IMR-90 (cell line): ENCODE results near the gene PAX8. TPM values are rescaled to one million over a fixed set of nuclear protein-coding genes. Genes with fewer than 3 reads are reported as not detected.
"Not testable (repeated sequence)": the region's sequence is repeated elsewhere in the genome, so short reads cannot be mapped to it uniquely, and the experiment has no call there.

Experiments used
- ATAC-seq: fragments of 200-7000 bp; cut with Tn5 transposase; 2 replicates; pipeline ENCODE4 v1.9.1; 2020; ENCODE audit warnings: low read depth, mild to moderate bottlenecking, moderate library complexity
- BruUV-seq: library from RNA; stranded (reverse); fragments of 400-500 nt; replicated peaks from 2 replicates; lab custom pipeline; 2021; lab: Mats Ljungman, UMichigan
- CTCF ChIA-PET: fragments of 300-600 bp; formaldehyde crosslinking; extraction: SDS; loops from one replicate; lab custom pipeline; 2021; ENCODE audit warnings: antibody characterized with exemption; lab: Yijun Ruan, JAX
- POLR2A ChIA-PET: fragments of 300-600 bp; sonication (Branson Sonifier 250); formaldehyde crosslinking; loops from one replicate; lab custom pipeline; 2022; ENCODE audit warnings: antibody characterized with exemption; ENCODE audit not compliant: unreplicated experiment; lab: Charles Lee
- DNase-seq: peaks from one replicate; pipeline ENCODE4 v3.0.0; 2013
- H2AFZ ChIP-seq: replicated peaks from 2 replicates; pipeline ENCODE3; 2013; ENCODE audit warnings: low read length, mild to moderate bottlenecking; ENCODE audit not compliant: poor library complexity
- H2AK5ac ChIP-seq: 2 replicates; pipeline ENCODE4 v1.6.1; 2013; ENCODE audit warnings: low read depth, low read length, inconsistent platforms
- H2AK9ac ChIP-seq: replicated peaks from 2 replicates; pipeline ENCODE3; 2013; ENCODE audit warnings: mild to moderate bottlenecking, low read depth, low read length, moderate library complexity; ENCODE audit not compliant: poor library complexity
- H2BK120ac ChIP-seq: 2 replicates; pipeline ENCODE4 v1.6.1; 2013; ENCODE audit warnings: low read depth, low read length, inconsistent platforms
- H2BK15ac ChIP-seq: 3 replicates; pipeline ENCODE4 v1.6.1; 2013; ENCODE audit warnings: low read depth, low read length, inconsistent platforms
- H2BK20ac ChIP-seq: 2 replicates; pipeline ENCODE4 v1.6.1; 2013; ENCODE audit warnings: low read depth, mild to moderate bottlenecking, inconsistent platforms, low read length, moderate library complexity
- H2BK5ac ChIP-seq: 2 replicates; pipeline ENCODE4 v1.6.1; 2013; ENCODE audit warnings: mild to moderate bottlenecking, low read depth, low read length, inconsistent platforms; ENCODE audit not compliant: poor library complexity, severe bottlenecking
- H3K14ac ChIP-seq: replicated peaks from 2 replicates; pipeline ENCODE4 v1.6.1; 2013; ENCODE audit warnings: low read depth, low read length, inconsistent platforms
- H3K18ac ChIP-seq: 2 replicates; pipeline ENCODE4 v1.6.1; 2013; ENCODE audit warnings: low read depth, low read length, control low read depth
- H3K23ac ChIP-seq: 2 replicates; pipeline ENCODE4 v1.6.1; 2013; ENCODE audit warnings: low read depth, low read length, inconsistent platforms
- H3K27ac ChIP-seq: 2 replicates; pipeline ENCODE4 v1.5.1; 2013; ENCODE audit warnings: mild to moderate bottlenecking, control low read depth, low read length; ENCODE audit not compliant: insufficient read depth
- H3K27me3 ChIP-seq: 2 replicates; pipeline ENCODE4 v1.6.1; 2013; ENCODE audit warnings: low read length; ENCODE audit not compliant: control insufficient read depth, insufficient read depth
- H3K36me3 ChIP-seq: 2 replicates; pipeline ENCODE4 v1.6.1; 2013; ENCODE audit warnings: low read length, mixed read lengths; ENCODE audit not compliant: control insufficient read depth, insufficient read depth
- H3K4ac ChIP-seq: 2 replicates; pipeline ENCODE4 v1.6.1; 2013; ENCODE audit warnings: low read depth, low read length, inconsistent platforms
- H3K4me1 ChIP-seq: 2 replicates; pipeline ENCODE4 v1.6.1; 2013; ENCODE audit warnings: low read length, mixed read lengths; ENCODE audit not compliant: control insufficient read depth, insufficient read depth
- H3K4me2 ChIP-seq: 2 replicates; pipeline ENCODE4 v1.6.1; 2013; ENCODE audit warnings: low read depth, mild to moderate bottlenecking, control low read depth, low read length, moderate library complexity
- H3K4me3 ChIP-seq: 2 replicates; pipeline ENCODE4 v1.5.1; 2013; ENCODE audit warnings: low read depth, mild to moderate bottlenecking, control low read depth, low read length, moderate library complexity; ENCODE audit not compliant: insufficient read depth
- H3K56ac ChIP-seq: 2 replicates; pipeline ENCODE4 v1.6.1; 2013; ENCODE audit warnings: low read length, inconsistent platforms; ENCODE audit not compliant: insufficient read depth; ENCODE audit errors: extremely low read depth
- H3K79me1 ChIP-seq, 2 experiments: 2 replicates each; pipeline ENCODE4 v1.6.1; 2013; ENCODE audit warnings: low read length in 2 of 2, inconsistent platforms in 1 of 2, low read depth in 1 of 2
- H3K9ac ChIP-seq: 2 replicates; pipeline ENCODE4 v1.6.1; 2013; ENCODE audit warnings: low read depth, low read length, control low read depth
- H3K9me1 ChIP-seq: 2 replicates; pipeline ENCODE4 v1.6.1; 2013; ENCODE audit warnings: low read length, inconsistent platforms; ENCODE audit not compliant: insufficient read depth
- H3K9me3 ChIP-seq: 2 replicates; pipeline ENCODE4 v1.6.1; 2013; ENCODE audit warnings: low read length; ENCODE audit not compliant: control insufficient read depth, insufficient read depth
- H4K20me1 ChIP-seq: 2 replicates; pipeline ENCODE4 v1.6.1; 2013; ENCODE audit warnings: low read length, inconsistent platforms; ENCODE audit not compliant: insufficient read depth
- H4K5ac ChIP-seq: 2 replicates; pipeline ENCODE4 v1.6.1; 2013; ENCODE audit warnings: mild to moderate bottlenecking, low read depth, low read length, control low read depth
- H4K8ac ChIP-seq, 2 experiments: 2 replicates each; pipeline ENCODE4 v1.6.1; 2013; ENCODE audit warnings: low read depth in 2 of 2, low read length in 2 of 2, control low read depth in 1 of 2, inconsistent platforms in 1 of 2
- H4K91ac ChIP-seq: 2 replicates; pipeline ENCODE4 v1.6.1; 2013; ENCODE audit warnings: low read depth, low read length, inconsistent platforms; ENCODE audit not compliant: insufficient read depth
- WGBS, 2 experiments: methylation state at CpG; one replicate each; pipeline versions ENCODE4 v1.1.5 to v1.1.7; 2013; ENCODE audit warnings: missing lambda C conversion rate in 2 of 2; ENCODE audit not compliant: insufficient read length in 1 of 2; ENCODE audit errors: extremely low coverage in 2 of 2; 5-methylcytosine and 5-hydroxymethylcytosine counted together
- dilution Hi-C: fragments of 300-500 bp; cut with HindIII; formaldehyde crosslinking; loops from one replicate; pipeline ENCODE4 v1.14.3; 2018; ENCODE audit warnings: low sequenced_read_pairs; ENCODE audit not compliant: unreplicated experiment
- in situ Hi-C: fragments of 300-500 bp; cut with MboI; formaldehyde crosslinking; loops from 3 replicates; pipeline ENCODE4 v1.14.3; 2019; ENCODE audit warnings: low sequenced_read_pairs, inconsistent platforms, mixed read lengths
- intact Hi-C: fragments of 100-400 bp; cut with micrococcal nuclease; formaldehyde crosslinking; loops from 2 replicates; pipeline ENCODE4 v1.10.0; 2022
- polyA plus RNA-seq, 3 experiments: library from polyadenylated mRNA; depleted of rRNA; stranded (reverse); fragments of >200 nt; gene quantifications; 2 replicates each; pipeline ENCODE4 v1.2.3, GENCODE V29; 2012; ENCODE audit warnings: low replicate concordance in 1 of 3
- total RNA-seq: library from RNA; depleted of rRNA; stranded (reverse); fragments of >200 nt; gene quantifications from 2 replicates; pipeline ENCODE4 v1.2.3, GENCODE V29; 2012

Gene PAX8
- total and polyA plus RNA-seq, 2 of the 4 experiments (the other 2 are of a cell fraction): 0.18 to 1.5 TPM

- POLR2A ChIA-PET, CTCF ChIA-PET, H2BK120ac ChIP-seq, H3K14ac ChIP-seq, H3K56ac ChIP-seq, H2BK5ac ChIP-seq, H3K9me1 ChIP-seq, H2AFZ ChIP-seq, dilution Hi-C loops, H3K4ac ChIP-seq, H3K4me2 ChIP-seq, H4K20me1 ChIP-seq, in situ Hi-C loops, H2BK15ac ChIP-seq, ATAC-seq, H3K79me1 ChIP-seq, BruUV-seq, H2AK5ac ChIP-seq, H2BK20ac ChIP-seq, H3K18ac ChIP-seq, H3K9ac ChIP-seq, H3K4me1 ChIP-seq, H2AK9ac ChIP-seq, H3K36me3 ChIP-seq, intact Hi-C loops, H3K4me3 ChIP-seq, H3K9me3 ChIP-seq, H3K23ac ChIP-seq, H3K27ac ChIP-seq, H4K5ac ChIP-seq, H4K8ac ChIP-seq, DNase-seq, H4K91ac ChIP-seq: not testable (repeated sequence)
- H3K27me3 ChIP-seq: peaks cover 26% of the 10 kb centered on the region
- WGBS, 2 experiments: no CpG with 5 or more reads among the region's 3 CpGs
These were observed 35.5 kb upstream of the PAX8 start for GRCh38 chr2:113314176-113314575.

- H3K14ac ChIP-seq, H2AK5ac ChIP-seq, H4K5ac ChIP-seq, H2BK20ac ChIP-seq, H3K27ac ChIP-seq, H2AFZ ChIP-seq, H4K20me1 ChIP-seq, H4K91ac ChIP-seq, H3K18ac ChIP-seq, H3K36me3 ChIP-seq, H2BK15ac ChIP-seq, POLR2A ChIA-PET, H2AK9ac ChIP-seq, dilution Hi-C loops, H3K9ac ChIP-seq, H3K4ac ChIP-seq, in situ Hi-C loops, H3K4me3 ChIP-seq, intact Hi-C loops, H2BK5ac ChIP-seq, H3K4me2 ChIP-seq, H3K9me3 ChIP-seq, H2BK120ac ChIP-seq, BruUV-seq, CTCF ChIA-PET, H3K9me1 ChIP-seq, H3K56ac ChIP-seq, ATAC-seq, DNase-seq, H3K4me1 ChIP-seq, H4K8ac ChIP-seq, H3K23ac ChIP-seq, H3K79me1 ChIP-seq: not testable (repeated sequence)
- no CpG with 5 or more reads among the region's 1 CpG for WGBS, 2 experiments
- H3K27me3 ChIP-seq: peaks cover 29% of the 10 kb centered on the region
These were observed 33.1 kb upstream of the PAX8 start for GRCh38 chr2:113311781-113312180.
